ENCODE measurements around the gene SYT8. TPM values are rescaled to one million over a fixed set of nuclear protein-coding genes. Genes with fewer than 3 reads are reported as not detected.
A peak's percentile ranks its signal among the peaks of the same experiment; 100 is the strongest.

SYT8 gene
- total and polyA plus RNA-seq, 2 of the 8 experiments (the other 6 are each of a cell fraction or from before 2014, with no cell fraction given): not detected

GRCh38 chr11:1861435-1862411 lies 26.9 kb downstream of the SYT8 start:
- no peak overlapping the region for H3K4ac ChIP-seq (replicated peaks; ENCODE audit: insufficient read length, low read depth, low read length)
- no peak for DNase-seq (ENCODE audit: low read depth in 1 of 2, low spot score in 2 of 2)
- H3K27me3 ChIP-seq (replicated peaks in 1 of 4; ENCODE audit: control insufficient read depth in 3 of 4, extremely low read depth in 1 of 4, insufficient read depth in 3 of 4, low read length in 3 of 4): no peaks in the 10 kb centered on the region; a peak in 1 of 7 replicates
- no peak overlapping the region for H4K5ac ChIP-seq (ENCODE audit: insufficient read length, low read depth, low read length)
- no peaks in the 10 kb centered on the region for H3K9me3 ChIP-seq (ENCODE audit: insufficient read depth in 2 of 2, low read depth in 1 of 2, low read length in 1 of 2)
- H3K36me3 ChIP-seq (ENCODE audit: control insufficient read depth in 2 of 4, insufficient read depth in 4 of 4, low read length in 3 of 4): no peaks in the 10 kb centered on the region
- H3K23me2 ChIP-seq (ENCODE audit: low read depth, low read length): peaks cover 12% of the 10 kb centered on the region; the same call in 1 of the 2 replicates
- no peak for FAIRE-seq
- no peaks in the 10 kb centered on the region for H3K79me1 ChIP-seq (ENCODE audit: low read depth, low read length)
- peaks cover 0 to 2% of the 10 kb centered on the region in 2 experiments for H4K20me1 ChIP-seq (replicated peaks in 1 of 2; ENCODE audit: control insufficient read depth in 1 of 2, insufficient read depth in 2 of 2, low read length in 2 of 2)
- no peak overlapping the region for H4K8ac ChIP-seq (ENCODE audit: extremely low read depth, insufficient read depth, low read length)
- 76% methylated on average over 4 of the region's 4 CpGs; no CpG with 5 or more reads in 1 of the 2 experiments for WGBS, 2 experiments (ENCODE audit: extremely low coverage in 1 of 2, insufficient coverage in 1 of 2, insufficient read length in 1 of 2, insufficient replicate concordance in 2 of 2, low coverage in 1 of 2, low lambda C conversion rate in 2 of 2, missing lambda C conversion rate in 1 of 2)
- ChIA-PET POLR2A (ENCODE audit: partially characterized antibody) (no interaction called here), CTCF (ENCODE audit: partially characterized antibody) (interaction anchor here (1.1 to 1.8 kb wide), 3 partner anchors 13 to 290 kb away, joined by 3 to 6 read pairs (median 4); no protein-coding TSS in a partner anchor)
- no peak overlapping the region for H3K14ac ChIP-seq (ENCODE audit: insufficient read length)
- no peak overlapping the region for H2BK5ac ChIP-seq (ENCODE audit: low read depth, low read length)
- H2BK20ac ChIP-seq (ENCODE audit: low read length): no peak overlapping the region
- H2BK15ac ChIP-seq (ENCODE audit: low read length): no peak overlapping the region
- H3K4me1 ChIP-seq (replicated peaks in 1 of 4; ENCODE audit: control insufficient read depth in 3 of 4, insufficient read depth in 4 of 4, low read length in 3 of 4): peaks cover 0 to 16% (median 5%) of the 10 kb centered on the region in 4 experiments; a peak in 5 of 7 replicates
- no peak overlapping the region for H2BK12ac ChIP-seq (ENCODE audit: low read depth, low read length)
- no peak overlapping the region for H3K27ac ChIP-seq (ENCODE audit: low read depth, low read length)
- no peak overlapping the region for H3K9ac ChIP-seq (replicated peaks in 1 of 4; ENCODE audit: extremely low read depth in 1 of 4, low read depth in 3 of 4, low read length in 3 of 4)
- no peak overlapping the region for H3K4me3 ChIP-seq (ENCODE audit: extremely low read depth in 1 of 4, insufficient read depth in 2 of 4, low read depth in 3 of 4, low read length in 4 of 4)
- H3K18ac ChIP-seq (ENCODE audit: extremely low read depth, low read length): no peak overlapping the region
- no peak overlapping the region for H3K23ac ChIP-seq (ENCODE audit: insufficient read length)
- no peak overlapping the region for H2BK120ac ChIP-seq (replicated peaks; ENCODE audit: low read depth, low read length)
- H4K91ac ChIP-seq (replicated peaks; ENCODE audit: insufficient read length, low read length): no peak overlapping the region
- no peak overlapping the region for H2AFZ ChIP-seq (ENCODE audit: low read length)
- H3K56ac ChIP-seq (replicated peaks; ENCODE audit: insufficient read length, low read depth, low read length): peak overlapping the region; percentile 86
- no peak overlapping the region for H2AK5ac ChIP-seq (ENCODE audit: low read depth, low read length)
- no peaks in the 10 kb centered on the region for H3K79me2 ChIP-seq (ENCODE audit: control insufficient read depth in 1 of 2, insufficient read depth in 2 of 2, low read length in 2 of 2)
- no peak overlapping the region for H3K4me2 ChIP-seq (ENCODE audit: insufficient read depth in 1 of 2, low read depth in 2 of 2, low read length in 2 of 2)
- no peak for TF ChIP-seq TCF12 (IDR thresholded peaks at IDR 0.05; ENCODE audit: low read depth, low read length)
- no peak for TF ChIP-seq KDM4A (IDR thresholded peaks at IDR 0.05; ENCODE audit: low read depth, low read length, severe bottlenecking)
- no peak for TF ChIP-seq ATF3 (IDR thresholded peaks at IDR 0.05; ENCODE audit: insufficient read depth, low read depth, low read length)
- no peak for TF ChIP-seq NRF1 (IDR thresholded peaks at IDR 0.05; ENCODE audit: low read depth, low read length)
- no peak for TF ChIP-seq TAF1 (IDR thresholded peaks at IDR 0.05; ENCODE audit: low read depth, low read length)
- no peak for TF ChIP-seq EP300 (IDR thresholded peaks at IDR 0.05; ENCODE audit: borderline replicate concordance in 1 of 2, low read depth in 2 of 2, low read length in 2 of 2)
- TF ChIP-seq SAP30 (IDR thresholded peaks at IDR 0.05; ENCODE audit: insufficient read depth, insufficient replicate concordance, low read length): no peak
- TF ChIP-seq HDAC2 (IDR thresholded peaks at IDR 0.05; ENCODE audit: borderline replicate concordance in 1 of 2, low read depth in 2 of 2, low read length in 2 of 2): no peak
- TF ChIP-seq CBX8 (IDR thresholded peaks at IDR 0.05; ENCODE audit: borderline replicate concordance, low read depth, low read length): no peak
- no peak for TF ChIP-seq POLR2AphosphoS5 (IDR thresholded peaks at IDR 0.05; ENCODE audit: low read depth, low read length)
